Activated CD8-positive, alpha-beta memory T cell treated with anti-CD3 and anti-CD28 coated beads for 36 hours (primary cell): Measurements from ENCODE around the gene SLIT3. TPM values are rescaled to one million over a fixed set of nuclear protein-coding genes. Genes with fewer than 3 reads are reported as not detected.

Source experiments
- CTCF ChIA-PET: fragments of 350-600 bp; sonication (Branson Sonifier 250); formaldehyde crosslinking; loops from one replicate; lab custom pipeline; 2021; ENCODE audit warnings: antibody characterized with exemption; lab: Charles Lee
- POLR2A ChIA-PET: fragments of 350-600 bp; sonication (Branson Sonifier 250); formaldehyde crosslinking; loops from one replicate; lab custom pipeline; 2021; ENCODE audit warnings: antibody characterized with exemption; lab: Charles Lee
- total RNA-seq, 2 experiments: library from RNA; stranded (reverse); gene quantifications; one replicate each; pipeline ENCODE4 v1.2.3, GENCODE V29; 2021

Gene SLIT3
- total RNA-seq, 2 experiments from 2014 or later, result 0.50 to 0.76 TPM

GRCh38 chr5:168965638-168966037 lies 335.3 kb downstream of the SLIT3 start:
- POLR2A ChIA-PET, result no interaction called here
- CTCF ChIA-PET, result no interaction called here

GRCh38 chr5:168964182-168964581 lies 336.8 kb downstream of the SLIT3 start:
- POLR2A ChIA-PET, result no interaction called here
- CTCF ChIA-PET, result no interaction called here

- CTCF ChIA-PET, result no interaction called here
- POLR2A ChIA-PET, result no interaction called here
These were observed 338.6 kb downstream of the SLIT3 start for GRCh38 chr5:168962306-168962705.

GRCh38 chr5:168961681-168962080 lies 339.3 kb downstream of the SLIT3 start:
- POLR2A ChIA-PET, result no interaction called here
- CTCF ChIA-PET, result no interaction called here

GRCh38 chr5:168960497-168960896 lies 340.4 kb downstream of the SLIT3 start:
- CTCF ChIA-PET, result no interaction called here

GRCh38 chr5:168953351-168953750 lies 347.6 kb downstream of the SLIT3 start:
- ChIA-PET CTCF (no interaction called here), POLR2A (no interaction called here)

More at GRCh38 chr5:168960497-168960896, 340.4 kb downstream of the SLIT3 start:
- POLR2A ChIA-PET, result no interaction called here

- ChIA-PET POLR2A (no interaction called here), CTCF (no interaction called here)
These were observed 348.7 kb downstream of the SLIT3 start for GRCh38 chr5:168952196-168952595.

GRCh38 chr5:168951769-168952168 lies 349.2 kb downstream of the SLIT3 start:
- POLR2A ChIA-PET, result no interaction called here
- CTCF ChIA-PET, result no interaction called here

- ChIA-PET POLR2A (no interaction called here), CTCF (no interaction called here)
These were observed 349.6 kb downstream of the SLIT3 start for GRCh38 chr5:168951356-168951755.

- POLR2A ChIA-PET, result no interaction called here
These were observed 350.5 kb downstream of the SLIT3 start for GRCh38 chr5:168950241-168950951.

GRCh38 chr5:168948746-168949145 lies 352.2 kb downstream of the SLIT3 start:
- CTCF ChIA-PET, result no interaction called here
- POLR2A ChIA-PET, result no interaction called here

More at GRCh38 chr5:168950241-168950951, 350.5 kb downstream of the SLIT3 start:
- CTCF ChIA-PET, result no interaction called here

GRCh38 chr5:168947212-168947868 lies 353.6 kb downstream of the SLIT3 start:
- ChIA-PET POLR2A (no interaction called here), CTCF (no interaction called here)

- CTCF ChIA-PET, result no interaction called here
- POLR2A ChIA-PET, result no interaction called here
These were observed 354.6 kb downstream of the SLIT3 start for GRCh38 chr5:168946363-168946762.

GRCh38 chr5:168944004-168944403 lies 356.9 kb downstream of the SLIT3 start:
- POLR2A ChIA-PET, result no interaction called here
- CTCF ChIA-PET, result no interaction called here

GRCh38 chr5:168943091-168943884 lies 357.7 kb downstream of the SLIT3 start:
- CTCF ChIA-PET, result no interaction called here
- POLR2A ChIA-PET, result no interaction called here

- POLR2A ChIA-PET, result no interaction called here
- CTCF ChIA-PET, result no interaction called here
These were observed 359.0 kb downstream of the SLIT3 start for GRCh38 chr5:168941901-168942300.

GRCh38 chr5:168940712-168941111 lies 360.2 kb downstream of the SLIT3 start:
- POLR2A ChIA-PET, result no interaction called here
- CTCF ChIA-PET, result no interaction called here

- CTCF ChIA-PET, result no interaction called here
- POLR2A ChIA-PET, result no interaction called here
These were observed 360.9 kb downstream of the SLIT3 start for GRCh38 chr5:168939887-168940544.

- POLR2A ChIA-PET, result no interaction called here
- CTCF ChIA-PET, result no interaction called here
These were observed 361.7 kb downstream of the SLIT3 start for GRCh38 chr5:168939156-168939800.
